HG03280 (cell line): ENCODE data around the gene ST6GALNAC3.
A peak's percentile ranks its signal among the peaks of the same experiment; 100 is the strongest.

Experiments used
- ATAC-seq: cut with Tn5 transposase; IDR thresholded peaks from one replicate; pipeline ENCODE4 v1.9.1; 2021; ENCODE audit warnings: mild to moderate bottlenecking, moderate library complexity; ENCODE audit not compliant: unreplicated experiment

The ST6GALNAC3 gene

DNA sequence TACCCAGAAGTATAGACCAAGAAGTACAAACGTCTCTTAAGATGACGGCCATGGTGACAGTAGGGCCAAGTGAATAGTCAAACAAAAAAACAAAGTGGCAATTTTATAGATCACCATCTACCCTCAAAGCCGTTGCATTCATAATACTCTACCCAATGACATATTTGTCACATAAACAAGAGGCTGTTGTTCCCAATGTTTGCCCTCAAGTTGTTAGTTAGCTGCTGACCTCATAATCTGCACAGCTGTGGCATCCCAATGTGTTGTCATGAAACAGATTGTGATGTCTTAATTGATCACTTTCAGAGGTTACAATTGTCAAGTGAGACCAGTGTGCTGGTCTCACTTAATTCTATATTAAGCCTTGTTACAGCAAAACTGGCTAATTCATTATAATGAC is 333.8 kb downstream of the ST6GALNAC3 start:
- no peak for ATAC-seq

DNA sequence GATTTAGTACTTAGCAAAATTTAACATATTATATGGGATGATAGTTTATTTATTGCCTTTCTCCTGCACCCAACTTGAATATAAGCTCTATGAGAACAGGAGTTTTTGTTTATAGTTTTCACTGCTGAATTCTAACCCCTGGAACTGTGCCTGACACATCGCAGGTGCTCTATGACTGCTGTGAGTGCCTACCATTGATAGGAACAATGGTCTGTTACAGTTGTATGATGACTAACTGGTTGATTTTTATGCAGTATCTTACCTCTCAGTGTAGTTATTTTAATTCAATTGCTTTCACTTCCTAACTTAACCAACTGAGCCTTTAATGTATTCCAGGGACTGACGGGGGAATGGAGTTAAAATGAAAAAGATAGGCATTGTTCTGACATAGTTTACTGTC is 336.0 kb downstream of the ST6GALNAC3 start:
- no peak for ATAC-seq

- ATAC-seq, result no peak
Observed at GRCh38 chr1:76418531-76418930, 344.0 kb downstream of the ST6GALNAC3 start.

- ATAC-seq, result no peak
Observed at GRCh38 chr1:76419603-76420002, 345.1 kb downstream of the ST6GALNAC3 start.

DNA sequence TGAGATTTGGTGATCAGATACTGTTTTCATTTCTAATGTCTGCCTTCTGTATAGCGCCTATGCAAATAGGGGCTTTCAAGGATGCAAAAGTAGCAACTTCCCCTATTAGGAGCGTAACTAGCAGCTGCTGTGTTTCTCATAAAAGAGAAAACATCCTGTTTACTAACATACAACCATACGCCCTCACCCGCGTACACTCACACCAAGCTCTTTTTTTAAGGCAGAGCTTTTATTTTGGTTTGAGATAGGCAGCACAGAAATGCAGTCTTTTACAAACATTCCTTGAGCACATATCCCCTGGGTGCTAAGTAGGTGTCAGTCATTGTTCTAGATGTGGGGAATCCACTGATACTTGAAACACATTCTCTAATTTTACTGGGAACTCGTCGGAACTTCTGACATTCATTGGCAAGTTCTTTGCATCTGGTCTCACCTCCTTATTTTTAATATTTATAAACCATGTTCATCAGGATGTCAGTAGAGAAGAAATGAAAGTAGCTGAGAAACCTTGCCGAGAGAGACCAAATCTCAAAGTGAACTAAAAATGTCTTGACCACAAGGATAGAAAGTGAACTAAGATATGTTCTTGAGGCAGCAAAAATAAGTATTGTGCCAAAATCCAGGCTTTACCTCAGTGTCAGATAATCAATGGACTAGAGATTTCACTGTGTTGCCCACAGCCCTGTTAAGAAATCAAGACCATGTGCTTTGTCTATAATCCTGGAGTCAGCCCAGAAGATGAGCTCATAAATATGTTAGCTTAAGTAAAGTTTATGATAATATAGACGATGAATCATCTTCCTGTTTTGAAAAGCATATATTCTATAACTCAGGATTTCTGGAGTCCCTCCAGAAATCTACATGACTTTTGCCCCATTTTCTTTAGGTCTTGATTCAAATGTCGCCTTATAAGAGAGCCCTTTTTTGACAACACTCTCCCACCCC is 350.9 kb downstream of the ST6GALNAC3 start:
- ATAC-seq, result peak; percentile 98

- ATAC-seq, result no peak
Observed at GRCh38 chr1:76426606-76427005, 352.1 kb downstream of the ST6GALNAC3 start.

GRCh38 chr1:76428028-76428427 is 353.5 kb downstream of the ST6GALNAC3 start:
- no peak for ATAC-seq

- ATAC-seq, result no peak
Observed at GRCh38 chr1:76430531-76430930, 356.0 kb downstream of the ST6GALNAC3 start.

- no peak for ATAC-seq
Observed at GRCh38 chr1:76433526-76433925, 359.0 kb downstream of the ST6GALNAC3 start.

DNA sequence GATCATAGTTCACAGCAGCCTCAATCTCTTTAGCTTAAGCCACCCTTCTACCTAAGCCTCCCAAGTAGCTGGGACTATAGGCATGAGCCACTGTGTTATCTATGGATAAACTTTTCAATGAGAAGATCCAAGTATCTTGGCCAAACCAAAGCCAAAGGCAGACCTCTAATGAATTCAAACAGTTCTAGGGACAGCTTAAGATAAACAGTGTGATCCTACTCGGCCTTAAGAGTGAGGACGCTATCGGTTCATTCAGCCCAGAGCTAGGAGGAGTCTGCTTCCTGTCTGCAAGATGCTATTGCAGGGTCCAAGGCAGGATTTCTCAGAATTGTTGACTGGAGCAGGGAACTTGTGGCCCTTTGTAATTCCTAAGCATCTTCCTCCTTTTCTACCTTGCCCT is 368.7 kb downstream of the ST6GALNAC3 start:
- no peak for ATAC-seq

GRCh38 chr1:76444773-76445172 is 370.2 kb downstream of the ST6GALNAC3 start:
- ATAC-seq, result no peak

DNA sequence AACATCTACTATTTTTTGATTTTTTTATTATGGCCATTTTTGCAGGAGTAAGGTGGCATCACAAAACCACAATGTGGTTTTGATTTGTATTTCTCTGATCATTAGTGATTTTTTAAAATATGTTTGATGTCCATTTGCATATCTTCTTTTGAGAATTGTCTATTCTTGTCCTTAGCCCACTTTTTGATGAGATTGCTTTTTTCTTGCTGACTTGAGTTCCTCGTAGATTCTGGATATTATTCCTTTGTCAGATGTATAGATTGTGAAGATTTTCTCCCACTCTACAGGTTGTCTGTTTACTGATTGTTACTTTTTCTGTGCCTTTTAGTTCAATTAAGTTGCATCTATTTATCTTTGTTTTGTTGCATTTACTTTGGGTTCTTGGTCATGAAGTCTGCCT is 375.7 kb downstream of the ST6GALNAC3 start:
- ATAC-seq, result no peak

GRCh38 chr1:76463278-76463677 is 388.7 kb downstream of the ST6GALNAC3 start:
- no peak for ATAC-seq

- no peak for ATAC-seq
Observed at GRCh38 chr1:76463849-76464248, 389.3 kb downstream of the ST6GALNAC3 start.

GRCh38 chr1:76465030-76465429 is 390.5 kb downstream of the ST6GALNAC3 start:
- no peak for ATAC-seq

DNA sequence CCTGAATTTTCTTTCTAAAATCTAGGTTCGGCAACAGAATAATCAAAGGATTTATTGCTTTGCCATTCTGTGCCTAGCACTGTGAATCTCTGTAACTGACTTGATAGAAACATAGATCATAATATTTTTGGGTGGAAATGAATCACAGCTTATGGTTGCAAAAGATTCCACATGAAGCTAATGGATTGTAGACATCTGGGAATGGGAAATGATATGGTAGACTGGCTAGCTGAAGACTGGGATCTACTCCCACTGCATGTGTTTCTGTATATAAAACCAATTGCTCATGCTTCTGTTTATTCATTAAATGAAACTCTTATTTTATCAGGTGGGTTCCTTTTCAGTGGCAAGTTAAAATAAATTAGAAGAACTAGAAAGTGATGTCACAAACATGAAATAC is 395.6 kb downstream of the ST6GALNAC3 start:
- ATAC-seq, result no peak

DNA sequence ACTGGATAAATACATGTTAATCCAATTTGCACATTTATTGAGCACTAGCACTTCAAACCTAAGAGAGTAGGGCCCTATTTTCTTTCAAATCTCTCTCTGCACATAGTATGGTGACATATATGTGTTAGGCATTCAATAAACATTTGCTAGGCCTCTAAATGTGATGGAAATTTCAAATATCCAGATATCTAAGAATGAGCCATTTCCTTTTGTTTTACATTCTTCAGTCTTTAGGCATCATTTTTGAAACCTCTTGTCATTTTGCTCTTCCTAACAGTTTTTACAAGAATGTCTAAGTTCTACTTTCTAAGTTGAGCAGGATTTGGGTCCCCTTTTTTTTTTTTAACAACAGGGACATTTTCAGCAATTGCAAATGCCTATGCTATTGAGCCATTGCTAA is 397.0 kb downstream of the ST6GALNAC3 start:
- no peak for ATAC-seq

GRCh38 chr1:76473591-76473990 is 399.0 kb downstream of the ST6GALNAC3 start:
- ATAC-seq, result no peak

- no peak for ATAC-seq
Observed at GRCh38 chr1:76474922-76475321, 400.4 kb downstream of the ST6GALNAC3 start.

DNA sequence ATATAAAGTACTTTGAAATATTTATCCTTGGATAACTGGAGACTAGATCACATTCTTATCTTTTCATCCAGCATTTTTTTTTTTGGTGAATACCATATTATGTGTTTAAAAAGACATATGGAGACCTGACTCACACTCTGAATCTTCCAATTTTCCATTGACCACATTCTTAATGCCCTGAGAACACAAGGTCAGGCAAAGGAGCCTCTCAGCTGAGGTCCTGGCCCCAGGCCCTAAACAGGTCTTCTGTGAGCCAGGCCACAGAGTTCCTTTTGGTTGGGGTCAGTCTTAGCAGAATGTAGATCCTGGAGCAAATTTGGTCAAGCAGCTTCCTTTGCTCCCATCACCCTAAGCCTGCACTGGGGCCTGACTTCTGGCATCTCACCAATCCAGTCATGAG is 402.6 kb downstream of the ST6GALNAC3 start:
- no peak for ATAC-seq

GRCh38 chr1:76480827-76481226 is 406.3 kb downstream of the ST6GALNAC3 start:
- ATAC-seq, result no peak

- no peak for ATAC-seq
Observed at GRCh38 chr1:76481672-76482071, 407.1 kb downstream of the ST6GALNAC3 start.

GRCh38 chr1:76482272-76482671 is 407.7 kb downstream of the ST6GALNAC3 start:
- no peak for ATAC-seq
